Myocyte (in vitro differentiated cells): ENCODE data around the gene SERINC1. TPM values are rescaled to one million over a fixed set of nuclear protein-coding genes. Genes with fewer than 3 reads are reported as not detected.

Experiments used
- DNase-seq: peaks from one replicate; pipeline ENCODE4 v3.0.0-alpha.2; 2012; ENCODE audit warnings: low read depth
- total RNA-seq: library from RNA; depleted of rRNA; stranded (reverse); fragments of >200 nt; gene quantifications from 2 replicates; pipeline ENCODE4 v1.2.3, GENCODE V29; 2014

Gene SERINC1
- total RNA-seq, 1 donor from 2014 or later: 299 TPM

DNA sequence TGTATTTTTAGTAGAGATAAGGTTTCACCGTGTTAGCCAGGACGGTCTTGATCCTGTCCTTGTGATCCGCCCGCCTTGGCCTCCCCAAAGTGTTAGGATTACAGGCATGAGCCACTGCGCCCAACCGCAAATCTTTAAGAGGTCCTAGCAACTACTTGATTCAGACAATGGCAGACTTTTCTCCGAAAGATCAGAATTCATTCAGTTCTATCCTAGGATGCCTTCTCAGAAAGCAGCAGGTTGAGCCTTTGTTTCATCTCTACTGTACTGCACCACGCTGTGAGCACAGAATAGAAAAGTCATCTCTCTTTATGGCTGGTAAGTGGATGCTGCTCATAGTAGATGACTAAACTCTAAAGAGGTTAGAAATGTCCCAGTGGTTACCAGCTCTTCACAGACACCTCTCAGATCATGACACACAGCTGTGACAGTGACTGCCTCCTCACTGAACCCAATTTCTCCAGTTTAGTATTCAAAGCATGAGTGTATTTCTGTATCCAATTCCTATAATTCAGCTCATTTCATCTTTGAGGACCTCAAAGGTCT, 78.2 kb downstream of the SERINC1 start:
- no peak for DNase-seq

Other genes with a start within 250 kb of the SERINC1 start
- gene HSF2, start 72.2 kb downstream of the SERINC1 start, total RNA-seq: 45.7 and 48.6 TPM in 2 replicates
- gene PKIB, start 138.6 kb upstream of the SERINC1 start, total RNA-seq: 1.4 and 1.8 TPM in 2 replicates